Left kidney (tissue), 2 donors: ENCODE data around the gene NCKAP5. TPM values are rescaled to one million over a fixed set of nuclear protein-coding genes. Genes with fewer than 3 reads are reported as not detected.

Experiments used
- DNase-seq: peaks from one replicate; pipeline ENCODE4 v3.0.0-alpha.2; 2013
- polyA plus RNA-seq: library from polyadenylated mRNA; unstranded; fragments of 120-200 nt; gene quantifications from one replicate; pipeline ENCODE4 v1.2.1, GENCODE V29; 2013; ENCODE audit not compliant: insufficient read length

Gene NCKAP5
- polyA plus RNA-seq, 1 donor, result 10.1 TPM

GRCh38 chr2:133333181-133333580 is 235.1 kb downstream of the NCKAP5 start:
- no peak for DNase-seq

GRCh38 chr2:133331436-133331835 is 236.8 kb downstream of the NCKAP5 start:
- DNase-seq, result no peak

DNA sequence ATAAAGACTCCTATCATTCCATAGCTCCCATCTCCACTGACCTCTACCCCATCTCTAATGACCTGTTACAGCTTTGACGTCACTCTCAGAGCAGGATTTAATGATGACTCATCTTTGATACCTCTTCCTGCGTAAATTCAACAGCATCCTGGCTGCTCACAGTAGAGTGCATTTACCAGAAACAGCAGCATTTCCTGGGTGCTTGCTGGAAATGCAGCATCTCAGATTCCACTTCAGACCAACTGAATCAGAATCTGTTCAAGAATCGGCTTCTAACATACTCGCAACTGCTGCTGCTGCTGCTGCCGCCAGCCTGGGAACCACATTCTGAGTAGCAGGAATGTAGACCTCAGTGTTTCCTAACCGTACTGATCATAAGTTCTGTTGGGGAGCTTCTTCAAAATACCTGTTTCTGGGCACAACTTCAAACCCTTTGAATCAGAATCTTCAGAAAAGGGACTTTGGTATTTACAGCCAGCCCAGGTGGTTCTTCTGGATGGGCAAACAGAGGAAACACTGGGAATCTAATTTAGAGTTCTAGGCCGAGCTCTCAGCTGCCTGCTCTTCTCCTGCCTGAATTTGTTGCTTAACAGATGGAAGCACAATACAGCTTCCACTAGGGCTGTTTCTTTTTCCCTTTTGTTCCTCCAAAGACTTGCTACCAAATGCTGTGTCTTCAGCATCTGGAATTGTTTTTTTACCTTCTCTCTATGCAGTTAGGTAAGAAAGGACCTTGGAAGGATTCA is 241.4 kb downstream of the NCKAP5 start:
- DNase-seq, result no peak

GRCh38 chr2:133324150-133324561 is 244.1 kb downstream of the NCKAP5 start:
- DNase-seq, result no peak

GRCh38 chr2:133322909-133323308 is 245.4 kb downstream of the NCKAP5 start:
- no peak for DNase-seq

GRCh38 chr2:133317178-133317577 is 251.1 kb downstream of the NCKAP5 start:
- DNase-seq, result no peak

DNA sequence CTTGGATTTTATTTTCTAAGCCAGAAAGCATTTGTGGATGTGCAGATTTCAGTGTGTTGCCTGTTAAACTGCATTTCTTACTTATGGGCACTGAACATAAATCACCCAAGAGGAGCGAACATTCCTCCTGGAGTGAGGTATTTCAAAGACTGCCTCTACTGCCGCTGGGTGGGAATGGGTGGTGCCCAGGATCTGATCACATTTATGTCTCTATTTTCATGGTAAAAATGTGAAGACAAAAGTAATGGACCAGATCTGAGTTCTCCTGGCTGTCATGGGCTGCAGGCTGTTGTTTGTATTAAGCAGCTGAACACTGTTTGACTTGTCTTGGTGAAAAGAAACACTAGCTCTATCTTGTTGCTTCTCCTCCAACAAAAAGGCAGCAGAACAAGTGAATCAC is 251.7 kb downstream of the NCKAP5 start:
- DNase-seq, result no peak

DNA sequence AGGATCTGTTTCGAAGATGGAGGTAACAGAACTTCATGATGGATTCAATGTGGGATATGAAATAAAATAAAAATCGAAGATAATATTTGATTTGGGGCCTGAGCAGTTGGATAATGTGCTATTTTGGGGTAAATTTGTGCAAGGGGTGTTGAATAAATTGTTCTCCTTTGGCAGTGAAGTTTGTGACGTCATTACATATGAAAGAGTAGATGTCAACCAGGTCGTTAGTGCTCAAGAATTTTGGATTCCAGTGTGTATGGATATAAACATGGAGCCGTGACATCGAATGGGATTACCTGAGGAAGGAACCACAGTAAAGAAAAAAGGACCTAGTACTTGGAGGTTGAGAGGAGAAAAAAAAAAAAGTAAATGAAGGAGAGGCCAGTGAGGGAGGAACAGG is 253.0 kb downstream of the NCKAP5 start:
- DNase-seq, result no peak

DNA sequence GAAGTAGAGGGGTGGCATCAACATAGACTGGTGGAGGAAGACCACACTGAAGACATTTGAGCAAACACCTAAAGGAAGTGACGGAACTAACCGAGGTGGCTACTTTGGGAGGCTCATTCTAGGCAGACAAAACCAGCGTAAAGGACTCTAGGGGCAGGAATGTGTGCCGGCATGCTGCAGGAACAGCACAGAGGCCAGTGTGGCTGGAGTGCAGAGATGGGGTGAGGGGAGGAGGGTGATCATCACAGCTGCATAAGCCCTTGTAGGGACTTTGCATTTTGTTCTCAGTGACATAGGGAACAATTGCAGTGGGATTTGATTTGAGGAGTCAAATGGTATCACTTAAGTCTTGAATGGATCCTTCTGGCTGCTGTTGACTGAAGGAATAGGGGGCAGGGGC is 253.5 kb downstream of the NCKAP5 start:
- DNase-seq, result no peak

DNA sequence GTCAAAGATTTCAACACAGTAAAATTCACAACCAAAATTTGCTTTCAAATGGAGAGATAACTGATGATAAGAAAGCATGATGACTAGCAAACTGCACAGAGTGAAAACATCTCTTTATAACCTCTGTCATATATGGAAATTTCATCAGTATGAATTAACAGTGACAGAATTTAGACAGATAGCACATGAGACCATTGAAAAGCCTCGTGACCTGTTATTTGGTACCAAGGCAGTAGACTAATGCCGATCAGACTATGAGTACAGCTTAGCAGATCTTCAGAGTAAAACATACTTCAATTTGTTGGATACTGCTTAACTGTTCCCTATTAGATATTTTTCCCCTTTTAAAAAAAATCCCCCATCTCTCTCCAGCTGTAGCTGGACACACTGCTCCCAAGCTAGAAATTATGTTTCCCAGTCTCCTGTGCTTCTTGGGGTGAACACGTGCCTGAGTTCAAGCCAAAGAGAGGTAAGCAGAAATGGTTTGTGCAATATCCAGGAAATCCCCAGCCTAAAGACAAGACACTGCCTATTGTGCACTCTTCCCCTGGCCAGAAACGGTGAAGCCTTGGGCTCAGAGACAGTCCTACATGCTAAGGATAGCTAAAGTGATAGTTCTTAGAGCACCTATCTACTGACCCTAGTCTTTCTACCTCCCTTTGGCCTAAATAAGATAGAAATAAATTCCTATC is 256.1 kb downstream of the NCKAP5 start:
- no peak for DNase-seq

GRCh38 chr2:133306236-133306635 is 262.0 kb downstream of the NCKAP5 start:
- DNase-seq, result no peak

DNA sequence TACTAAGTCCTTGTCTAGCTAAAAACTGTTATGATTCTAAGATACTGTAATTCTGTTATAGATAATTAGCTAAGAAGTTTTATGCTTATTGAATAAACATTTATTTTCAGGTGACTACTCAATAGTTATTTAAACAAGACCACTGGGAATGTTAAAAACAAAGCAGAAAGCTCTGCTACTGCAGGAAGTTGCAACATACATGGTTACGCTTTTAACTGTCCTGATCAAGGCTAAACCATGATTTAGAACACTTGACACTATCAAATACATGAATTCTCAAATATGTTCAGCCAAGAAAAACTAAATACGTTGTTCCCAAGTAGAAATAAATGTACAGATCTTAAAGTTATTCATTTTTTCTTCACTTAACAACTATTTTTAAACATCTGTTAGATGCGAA is 263.9 kb downstream of the NCKAP5 start:
- no peak for DNase-seq

GRCh38 chr2:133303150-133303549 is 265.1 kb downstream of the NCKAP5 start:
- no peak for DNase-seq

GRCh38 chr2:133296401-133296800 is 271.9 kb downstream of the NCKAP5 start:
- no peak for DNase-seq

- DNase-seq, result no peak
Observed at GRCh38 chr2:133293544-133294353, 274.5 kb downstream of the NCKAP5 start.

- DNase-seq, result no peak
Observed at GRCh38 chr2:133292259-133292658, 276.0 kb downstream of the NCKAP5 start.

DNA sequence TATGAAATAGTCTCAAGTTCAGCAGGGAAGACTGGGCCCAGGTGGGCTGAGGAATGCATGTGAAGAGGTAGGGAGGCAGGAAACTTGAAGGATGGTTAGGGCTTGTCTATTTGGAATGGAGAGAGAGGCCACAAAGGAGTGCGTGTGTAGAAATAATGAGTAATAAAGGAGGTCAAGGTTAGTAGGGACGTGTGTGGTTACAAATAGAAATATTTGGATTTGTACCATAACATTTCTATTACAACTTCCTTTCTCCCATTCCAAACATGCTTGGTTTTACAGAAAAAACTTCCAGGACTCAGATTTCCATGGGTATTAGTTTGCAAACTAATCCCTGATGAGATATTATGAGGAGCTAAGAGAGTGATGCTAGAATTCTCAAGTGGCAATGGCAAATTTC is 280.6 kb downstream of the NCKAP5 start:
- DNase-seq, result no peak

GRCh38 chr2:133286326-133286922 is 281.8 kb downstream of the NCKAP5 start:
- DNase-seq, result no peak

- no peak for DNase-seq
Observed at GRCh38 chr2:133273031-133273430, 295.2 kb downstream of the NCKAP5 start.

GRCh38 chr2:133271105-133271504 is 297.2 kb downstream of the NCKAP5 start:
- no peak for DNase-seq

GRCh38 chr2:133270550-133270949 is 297.7 kb downstream of the NCKAP5 start:
- no peak for DNase-seq

GRCh38 chr2:133266926-133267590 is 301.2 kb downstream of the NCKAP5 start:
- DNase-seq, result peak; percentile 18
